Fibroblast of skin of scalp (primary cell): Measurements from ENCODE around the gene METTL26.

ENCODE experiments used
- DNase-seq: peaks from one replicate; pipeline ENCODE4 v3.0.0-alpha.2; 2013

The METTL26 gene

DNA sequence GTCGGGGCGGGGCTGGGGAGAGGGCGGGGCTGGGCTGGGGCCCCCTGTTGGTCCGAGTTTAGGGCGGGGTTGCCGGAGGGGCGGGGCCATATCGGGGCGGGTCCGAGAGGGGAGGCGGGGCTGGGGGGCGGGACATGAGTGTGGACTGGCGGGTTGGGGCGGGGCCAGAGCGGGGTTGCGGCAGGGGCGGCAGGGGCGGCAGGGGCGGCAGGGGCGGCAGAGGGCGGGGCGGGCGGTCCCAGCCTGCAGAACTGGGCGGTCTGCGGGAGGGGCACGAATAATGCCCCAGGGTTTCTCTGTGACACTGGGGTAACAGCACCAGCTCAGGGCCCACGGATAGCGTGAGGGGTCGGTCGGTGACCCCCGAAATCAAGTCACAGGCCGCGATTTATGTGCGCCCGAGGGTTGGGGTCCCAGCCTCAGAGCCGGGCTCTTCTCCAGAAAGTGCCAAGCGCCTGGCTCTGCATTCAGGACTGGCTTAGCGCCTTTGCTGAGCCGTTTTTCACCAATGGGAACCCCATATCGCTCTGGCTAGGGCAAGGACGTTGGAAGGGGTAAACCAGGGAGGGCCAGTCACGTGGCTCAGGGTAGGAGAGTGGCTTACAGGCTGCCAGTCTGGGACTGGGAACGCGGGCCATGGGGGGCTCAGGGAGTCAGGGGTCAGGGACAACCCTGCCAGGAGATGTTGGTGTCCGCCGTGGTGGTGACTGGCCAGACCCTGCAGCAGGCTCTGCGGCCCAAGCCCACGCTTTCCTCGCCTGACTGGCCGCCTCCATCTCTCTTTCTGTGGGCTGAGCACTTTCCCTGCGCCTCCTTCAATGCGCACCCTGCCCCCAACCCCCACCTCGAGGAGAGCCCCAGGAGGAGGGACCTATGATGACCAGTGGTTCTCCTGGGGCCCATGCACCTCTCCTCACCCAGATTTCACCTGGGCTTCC, 1.2 kb upstream of the METTL26 start:
- DNase-seq, result peak; percentile 92

DNA sequence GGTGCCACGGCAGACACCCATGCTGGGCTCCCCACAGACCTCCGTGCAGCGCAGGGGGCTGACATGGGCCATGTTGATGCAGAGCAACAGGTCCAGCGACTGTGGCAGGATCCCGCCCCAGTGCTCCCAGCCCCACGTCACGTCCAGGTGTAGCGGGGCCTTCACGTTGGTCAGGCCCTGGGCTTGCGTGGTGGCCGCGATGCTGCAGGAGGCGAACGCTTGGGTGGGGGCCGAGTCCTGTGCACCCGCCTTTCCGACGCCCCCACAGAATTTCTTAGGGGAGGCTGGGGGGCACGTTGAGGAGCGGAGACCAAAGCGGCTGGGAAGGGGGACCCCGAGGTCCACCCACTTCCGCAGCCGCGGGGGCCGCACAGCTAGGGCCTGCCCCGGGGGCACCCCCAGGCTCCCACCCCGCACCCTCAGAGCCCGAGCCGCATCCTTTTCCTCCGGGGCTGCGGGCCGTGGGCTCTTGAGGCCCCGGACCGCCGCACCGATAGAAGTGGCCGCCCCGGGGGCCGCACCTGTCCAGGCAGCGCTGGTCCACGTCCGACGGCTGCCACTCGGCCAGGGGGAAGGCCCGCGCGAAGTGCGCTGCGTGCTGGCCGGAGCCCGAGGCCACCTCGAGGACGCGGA, 416 bp downstream of the METTL26 start:
- DNase-seq, result no peak

DNA sequence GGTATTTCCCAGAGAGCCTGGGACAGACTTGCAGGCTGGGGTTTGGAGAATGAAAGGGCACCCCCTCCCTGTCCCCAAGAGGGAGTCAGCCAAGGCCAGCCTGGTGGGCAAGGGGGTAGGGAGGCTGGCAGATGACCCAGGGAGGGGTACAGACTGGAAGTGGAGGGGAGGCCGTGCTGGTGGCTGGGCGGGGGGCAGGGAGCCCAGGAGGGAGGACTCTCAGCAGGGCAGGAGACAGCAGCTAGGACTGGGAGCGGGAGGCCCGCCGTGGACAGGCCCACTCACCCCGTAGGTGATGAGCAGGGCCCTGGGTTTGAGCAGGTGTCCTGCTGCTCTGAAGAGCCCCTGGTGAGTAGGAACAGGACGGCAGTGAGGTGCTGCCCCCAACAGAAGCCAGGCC, 1.1 kb downstream of the METTL26 start:
- DNase-seq, result no peak

DNA sequence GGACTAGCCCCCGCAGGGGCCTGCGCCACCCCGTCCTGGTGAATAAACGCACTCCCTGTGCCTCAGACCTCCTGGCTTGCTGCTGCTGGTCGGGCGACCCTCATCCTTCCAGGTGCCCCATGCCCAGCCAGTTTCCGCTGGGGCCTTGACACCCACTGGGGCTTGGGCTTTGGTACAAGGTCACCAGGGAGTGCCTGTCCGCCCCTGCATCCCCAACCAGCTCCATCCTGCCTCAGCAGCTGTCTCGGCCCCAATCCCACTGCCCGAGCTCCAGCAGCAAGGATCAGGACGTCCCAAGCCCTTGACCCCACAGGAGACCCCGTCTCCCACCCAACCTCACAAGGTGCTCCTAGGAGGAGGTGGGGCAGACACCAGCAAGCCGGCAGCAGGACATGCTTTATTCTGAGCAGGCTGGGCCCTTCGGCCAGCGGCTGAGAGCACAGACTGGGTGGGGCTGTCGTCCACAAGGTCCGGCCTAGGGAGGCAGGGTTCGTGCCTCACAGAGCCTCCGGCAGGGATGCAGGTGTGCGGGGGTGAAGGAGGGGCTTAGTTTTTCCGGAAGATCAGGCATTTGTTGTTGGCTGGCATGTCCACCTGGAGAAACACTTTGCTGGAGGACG, 1.9 kb downstream of the METTL26 start:
- DNase-seq, result no peak

DNA sequence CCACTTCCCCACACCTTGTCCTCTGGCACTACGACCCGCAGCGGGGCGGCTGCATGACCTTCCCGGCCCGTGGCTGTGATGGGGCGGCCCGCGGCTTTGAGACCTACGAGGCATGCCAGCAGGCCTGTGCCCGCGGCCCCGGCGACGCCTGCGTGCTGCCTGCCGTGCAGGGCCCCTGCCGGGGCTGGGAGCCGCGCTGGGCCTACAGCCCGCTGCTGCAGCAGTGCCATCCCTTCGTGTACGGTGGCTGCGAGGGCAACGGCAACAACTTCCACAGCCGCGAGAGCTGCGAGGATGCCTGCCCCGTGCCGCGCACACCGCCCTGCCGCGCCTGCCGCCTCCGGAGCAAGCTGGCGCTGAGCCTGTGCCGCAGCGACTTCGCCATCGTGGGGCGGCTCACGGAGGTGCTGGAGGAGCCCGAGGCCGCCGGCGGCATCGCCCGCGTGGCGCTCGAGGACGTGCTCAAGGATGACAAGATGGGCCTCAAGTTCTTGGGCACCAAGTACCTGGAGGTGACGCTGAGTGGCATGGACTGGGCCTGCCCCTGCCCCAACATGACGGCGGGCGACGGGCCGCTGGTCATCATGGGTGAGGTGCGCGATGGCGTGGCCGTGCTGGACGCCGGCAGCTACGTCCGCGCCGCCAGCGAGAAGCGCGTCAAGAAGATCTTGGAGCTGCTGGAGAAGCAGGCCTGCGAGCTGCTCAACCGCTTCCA, 2.6 kb downstream of the METTL26 start:
- DNase-seq, result no peak

DNA sequence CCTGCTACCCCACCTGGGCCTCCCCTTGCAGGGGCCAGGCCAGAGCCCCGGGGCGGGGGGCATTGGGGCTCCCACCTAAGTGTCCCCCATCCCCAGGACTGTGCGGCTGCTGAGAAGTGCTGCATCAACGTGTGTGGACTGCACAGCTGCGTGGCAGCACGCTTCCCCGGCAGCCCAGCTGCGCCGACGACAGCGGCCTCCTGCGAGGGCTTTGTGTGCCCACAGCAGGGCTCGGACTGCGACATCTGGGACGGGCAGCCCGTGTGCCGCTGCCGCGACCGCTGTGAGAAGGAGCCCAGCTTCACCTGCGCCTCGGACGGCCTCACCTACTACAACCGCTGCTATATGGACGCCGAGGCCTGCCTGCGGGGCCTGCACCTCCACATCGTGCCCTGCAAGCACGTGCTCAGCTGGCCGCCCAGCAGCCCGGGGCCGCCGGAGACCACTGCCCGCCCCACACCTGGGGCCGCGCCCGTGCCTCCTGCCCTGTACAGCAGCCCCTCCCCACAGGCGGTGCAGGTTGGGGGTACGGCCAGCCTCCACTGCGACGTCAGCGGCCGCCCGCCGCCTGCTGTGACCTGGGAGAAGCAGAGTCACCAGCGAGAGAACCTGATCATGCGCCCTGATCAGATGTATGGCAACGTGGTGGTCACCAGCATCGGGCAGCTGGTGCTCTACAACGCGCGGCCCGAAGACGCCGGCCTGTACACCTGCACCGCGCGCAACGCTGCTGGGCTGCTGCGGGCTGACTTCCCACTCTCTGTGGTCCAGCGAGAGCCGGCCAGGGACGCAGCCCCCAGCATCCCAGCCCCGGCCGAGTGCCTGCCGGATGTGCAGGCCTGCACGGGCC, 3.4 kb downstream of the METTL26 start:
- DNase-seq, result no peak

DNA sequence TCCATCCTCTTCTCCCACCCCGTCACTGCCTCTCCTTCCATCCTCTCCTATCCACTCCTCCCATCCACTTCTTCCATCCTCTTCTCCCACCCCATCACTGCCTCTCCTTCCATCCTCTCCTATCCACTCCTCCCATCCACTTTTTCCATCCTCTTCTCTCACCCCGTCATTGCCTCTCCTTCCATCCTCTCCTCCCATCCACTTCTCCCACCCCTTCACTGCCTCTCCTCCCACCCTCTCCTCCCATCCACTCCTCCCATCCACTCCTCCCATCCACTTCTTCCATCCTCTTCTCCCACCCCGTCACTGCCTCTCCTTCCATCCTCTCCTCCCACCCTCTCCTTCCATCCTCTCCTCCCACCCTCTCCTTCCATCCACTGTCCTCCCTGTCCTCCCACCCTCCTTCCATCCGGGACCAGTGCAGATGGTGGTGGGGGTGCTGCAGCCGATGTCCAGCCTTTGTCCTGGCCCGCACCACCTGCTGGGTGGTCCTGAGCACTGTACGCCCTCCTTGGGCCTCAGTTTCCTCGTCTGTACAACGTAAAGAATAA, 4.2 kb downstream of the METTL26 start:
- DNase-seq, result no peak

DNA sequence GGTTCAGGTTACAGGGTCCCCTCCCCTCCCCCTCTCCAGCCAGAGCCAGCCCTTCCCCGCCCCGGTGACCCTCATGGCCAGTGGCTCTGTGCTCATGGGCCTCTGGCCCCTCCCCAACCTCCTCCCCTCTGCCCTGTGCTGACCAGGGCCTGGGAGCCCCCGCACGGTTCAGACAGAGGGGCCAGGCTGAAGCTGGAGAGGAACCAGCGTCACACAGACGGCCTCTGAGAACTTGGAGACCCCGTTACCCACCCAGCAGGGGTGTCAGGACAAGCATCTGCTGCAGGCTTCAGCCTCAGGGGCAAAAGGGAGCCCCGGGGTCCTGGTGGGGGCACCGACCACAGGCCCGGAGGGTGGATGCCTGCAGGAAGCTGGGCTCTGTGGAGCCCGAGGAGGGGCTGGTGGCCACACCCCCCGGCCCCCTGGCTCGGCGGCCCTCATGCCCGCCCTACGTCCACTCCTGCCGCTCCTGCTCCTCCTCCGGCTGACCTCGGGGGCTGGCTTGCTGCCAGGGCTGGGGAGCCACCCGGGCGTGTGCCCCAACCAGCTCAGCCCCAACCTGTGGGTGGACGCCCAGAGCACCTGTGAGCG, 5.2 kb downstream of the METTL26 start, which contains the start of gene WFIKKN1:
Gene WFIKKN1, plus strand, starts transcription at position 171 of the 591 bp plus-strand sequence. Its CDS starts 269 bp downstream, at position 440.
- DNase-seq, result no peak

DNA sequence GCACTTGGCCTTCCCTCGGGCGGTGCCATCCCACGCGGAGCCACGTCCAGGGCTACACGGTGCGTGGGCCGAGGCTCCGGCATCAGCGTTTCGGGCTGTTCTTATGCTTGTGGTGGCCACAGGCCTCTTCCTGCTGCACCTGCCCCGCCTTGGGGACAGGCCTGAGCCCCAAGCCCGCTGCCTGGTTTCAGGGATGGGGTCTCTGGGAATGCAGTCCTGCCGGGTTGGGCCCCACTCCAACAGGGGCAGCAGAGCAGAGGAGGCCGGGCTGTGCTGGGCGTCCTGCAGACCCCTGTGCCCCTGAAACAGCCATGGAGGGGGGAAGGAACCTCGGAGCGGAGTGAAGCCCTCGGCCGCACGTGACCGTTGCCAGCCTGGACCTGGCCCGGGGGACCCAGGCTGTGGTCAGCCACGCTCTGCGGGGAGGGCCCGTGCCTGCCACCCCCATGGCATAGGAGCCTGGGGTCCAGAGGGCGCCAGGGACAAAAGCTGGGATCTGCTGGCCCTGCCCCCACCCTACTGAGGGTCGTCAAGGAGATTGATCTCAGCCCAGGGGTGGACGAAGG, 5.8 kb downstream of the METTL26 start:
- no peak for DNase-seq

DNA sequence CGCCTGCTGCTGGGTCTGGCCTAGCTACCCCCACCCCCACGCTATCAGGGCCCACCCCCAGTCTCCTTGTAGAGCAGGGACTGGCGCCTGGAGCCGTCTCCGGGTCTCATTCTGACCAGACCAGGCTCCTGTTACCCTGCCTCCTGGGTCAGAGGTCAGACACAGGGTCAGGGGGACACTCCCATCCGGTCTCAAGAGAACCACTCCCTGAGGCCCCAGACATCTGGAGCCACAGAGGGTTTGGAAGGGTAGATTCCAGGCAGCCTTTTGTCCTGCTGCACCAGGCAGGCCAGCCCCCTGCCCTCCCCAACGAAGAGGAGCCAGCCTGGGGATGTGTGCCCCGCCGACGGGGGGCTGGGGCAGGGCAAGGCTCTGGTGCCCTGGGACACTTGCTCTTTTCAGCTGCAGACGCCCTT, 6.3 kb downstream of the METTL26 start:
- DNase-seq, result no peak

DNA sequence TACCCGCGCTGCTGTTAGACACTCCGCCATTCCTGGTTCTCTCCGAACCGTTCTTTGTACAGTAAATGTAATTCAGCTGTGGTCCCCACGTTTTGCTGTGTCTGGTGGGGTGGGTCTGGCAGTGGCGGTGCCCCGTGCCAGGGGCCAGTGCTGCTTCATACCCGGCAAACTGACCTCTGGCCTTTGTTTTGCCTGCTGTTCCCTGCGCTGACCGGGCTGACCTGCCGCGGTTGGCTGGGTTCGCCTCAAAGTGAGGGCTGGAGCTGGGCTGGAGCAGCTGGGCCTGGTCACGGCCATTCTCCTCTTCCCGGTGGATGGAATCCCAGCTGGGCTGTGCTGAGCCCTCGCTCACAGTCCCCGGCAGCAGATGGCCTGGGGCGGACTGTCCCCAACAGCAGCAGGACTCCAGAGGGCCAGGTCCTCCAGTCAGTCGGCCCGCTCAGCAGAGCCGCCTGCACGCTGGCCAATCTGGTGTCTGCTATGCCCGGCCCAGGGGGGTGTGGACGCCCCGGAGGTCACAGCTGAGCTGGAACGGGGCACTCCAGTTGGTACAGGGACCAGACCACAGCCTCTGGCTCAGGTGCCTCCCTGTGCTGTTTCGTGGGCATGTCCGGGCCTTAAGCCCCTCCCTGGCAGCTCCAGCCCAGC, 6.8 kb downstream of the METTL26 start:
- DNase-seq, result no peak

DNA sequence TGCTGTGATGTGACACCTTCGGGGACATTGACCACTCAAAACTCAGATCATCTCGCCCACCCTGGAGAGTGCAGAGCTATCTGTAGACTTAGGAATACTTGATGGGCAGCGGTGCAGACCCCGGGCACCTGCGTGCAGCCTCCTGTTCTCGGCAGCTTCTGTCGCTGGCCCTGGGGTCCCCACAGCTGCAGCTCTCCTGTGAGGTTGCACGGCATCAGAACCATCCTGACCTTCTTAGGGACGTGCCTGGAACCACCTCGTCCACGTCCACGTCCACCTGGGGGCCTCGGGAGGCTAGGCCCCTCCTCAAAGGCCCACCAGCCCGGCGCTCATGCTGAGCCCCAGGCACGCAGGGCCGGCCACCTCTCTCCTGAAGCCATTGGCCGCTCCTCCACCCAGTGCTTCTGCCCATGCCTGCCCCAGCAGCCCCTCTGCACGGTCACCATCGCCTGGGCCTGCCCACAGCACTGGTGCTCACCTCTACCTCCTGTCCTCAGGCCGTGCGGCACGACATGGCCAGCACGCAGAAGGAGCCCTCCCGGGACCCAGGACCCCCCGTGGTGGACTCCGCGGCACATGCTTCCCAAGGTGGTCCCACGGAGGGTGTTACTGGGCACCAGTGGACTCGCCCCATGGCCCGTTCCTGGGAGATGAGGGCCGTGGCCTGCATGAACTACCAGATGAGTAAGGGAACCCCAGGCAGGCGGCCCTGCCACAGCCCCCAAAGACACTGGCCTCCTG, 7.6 kb downstream of the METTL26 start:
- DNase-seq, result no peak

DNA sequence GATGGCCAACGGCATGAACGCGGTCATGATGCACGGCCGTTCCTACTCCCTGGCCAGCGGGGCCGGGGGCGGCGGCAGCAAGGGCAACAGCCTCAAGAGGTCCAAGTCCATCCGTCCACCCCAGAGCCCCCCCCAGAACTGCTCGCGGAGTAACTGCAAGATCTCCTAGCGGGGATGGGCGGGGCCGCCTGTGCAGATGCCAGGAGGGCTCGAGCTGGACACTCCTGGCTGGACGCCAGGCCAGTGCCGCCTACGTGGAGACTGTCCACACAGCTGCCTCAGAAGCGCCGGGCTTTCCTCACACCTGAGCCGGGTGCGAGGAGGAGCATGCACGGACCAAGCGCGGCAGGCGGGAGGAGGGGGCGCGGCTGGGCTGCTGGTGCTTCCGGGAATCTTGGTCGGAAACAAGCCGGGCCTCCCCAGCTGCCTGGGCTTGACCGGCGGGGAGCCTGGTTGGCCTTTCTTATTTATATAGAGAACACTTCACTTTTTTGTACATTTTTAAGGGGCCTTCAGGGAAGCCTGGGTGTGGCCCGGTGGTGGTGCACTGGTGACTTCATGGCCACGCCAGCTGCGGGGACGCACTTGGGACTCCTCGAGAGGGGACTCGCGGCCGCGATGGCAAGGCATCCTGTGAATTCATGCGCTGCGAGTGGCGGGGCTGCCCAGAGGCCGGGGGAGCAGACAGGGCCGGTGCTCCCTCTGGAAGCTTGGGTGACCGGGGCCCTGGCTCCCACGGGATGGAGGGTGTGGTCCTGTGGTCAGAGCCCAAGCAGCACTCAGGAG, 8.5 kb downstream of the METTL26 start:
- no peak for DNase-seq

DNA sequence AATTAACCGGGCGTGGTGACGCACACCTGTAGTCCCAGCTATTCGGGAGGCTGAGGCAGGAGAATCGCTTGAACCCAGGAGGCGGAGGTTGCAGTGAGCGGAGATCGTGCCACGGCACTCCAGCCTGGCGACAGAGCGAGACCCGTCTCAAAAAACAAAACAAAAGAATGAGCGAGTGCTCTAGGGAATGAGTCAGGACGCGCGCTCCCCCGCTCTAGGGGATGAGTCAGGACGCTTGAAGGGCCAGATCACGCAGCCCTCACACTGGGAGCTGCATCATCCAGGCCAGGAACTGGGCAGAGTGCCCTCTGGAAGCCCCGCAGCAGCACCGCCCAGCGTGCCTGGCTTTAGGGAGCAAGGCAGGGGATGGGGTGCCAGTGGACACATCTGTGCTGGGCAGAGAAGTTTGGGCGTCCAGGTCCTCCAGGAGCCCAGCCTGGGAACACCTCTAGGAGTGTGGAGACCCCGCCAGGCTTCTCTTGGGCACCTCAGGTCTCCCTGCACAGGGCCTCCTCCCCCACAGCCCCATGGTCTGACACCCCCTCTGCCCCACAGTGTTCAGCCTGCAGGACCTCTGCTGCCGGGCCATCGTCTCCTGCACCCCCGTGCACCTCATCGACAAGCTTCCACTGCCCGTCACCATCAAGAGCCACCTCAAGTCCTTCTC, 9.2 kb downstream of the METTL26 start:
- DNase-seq, result peak; percentile 95

DNA sequence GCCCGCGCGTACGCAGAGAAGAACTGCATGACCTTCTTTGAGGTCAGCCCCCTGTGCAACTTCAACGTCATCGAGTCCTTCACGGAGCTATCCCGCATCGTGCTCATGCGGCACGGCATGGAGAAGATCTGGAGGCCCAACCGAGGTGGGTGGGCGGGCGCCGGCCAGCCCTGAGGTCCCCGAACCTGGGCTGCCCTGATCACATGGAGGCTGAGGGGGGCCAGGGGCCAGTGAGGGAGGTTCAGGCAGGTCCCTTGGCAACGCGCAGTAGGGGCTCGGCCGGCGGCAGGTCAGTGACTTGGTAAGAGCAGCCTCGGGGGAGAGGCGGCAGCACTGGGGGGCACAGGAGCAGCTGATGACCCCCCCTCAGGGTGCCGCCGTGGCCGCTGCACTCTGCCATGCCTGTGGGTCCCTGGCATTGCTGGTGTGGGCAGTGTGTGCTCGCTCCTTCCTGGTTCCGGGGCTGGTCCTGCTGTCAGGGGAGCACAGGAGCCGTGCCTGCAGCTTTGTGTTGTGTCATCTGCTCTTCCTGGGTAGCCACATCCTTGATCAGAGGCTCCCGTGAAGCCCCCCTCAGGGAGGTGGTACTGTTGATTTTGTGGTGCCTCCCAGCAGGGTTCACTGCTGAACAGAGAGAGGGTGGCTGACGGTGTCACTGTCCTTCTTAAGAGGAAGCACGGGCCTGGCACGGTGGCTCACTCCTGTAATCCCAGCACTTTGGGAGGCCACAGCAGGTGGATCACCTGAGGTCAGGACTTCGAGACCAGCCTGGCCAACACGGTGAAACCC, 9.9 kb downstream of the METTL26 start:
- no peak for DNase-seq

DNA sequence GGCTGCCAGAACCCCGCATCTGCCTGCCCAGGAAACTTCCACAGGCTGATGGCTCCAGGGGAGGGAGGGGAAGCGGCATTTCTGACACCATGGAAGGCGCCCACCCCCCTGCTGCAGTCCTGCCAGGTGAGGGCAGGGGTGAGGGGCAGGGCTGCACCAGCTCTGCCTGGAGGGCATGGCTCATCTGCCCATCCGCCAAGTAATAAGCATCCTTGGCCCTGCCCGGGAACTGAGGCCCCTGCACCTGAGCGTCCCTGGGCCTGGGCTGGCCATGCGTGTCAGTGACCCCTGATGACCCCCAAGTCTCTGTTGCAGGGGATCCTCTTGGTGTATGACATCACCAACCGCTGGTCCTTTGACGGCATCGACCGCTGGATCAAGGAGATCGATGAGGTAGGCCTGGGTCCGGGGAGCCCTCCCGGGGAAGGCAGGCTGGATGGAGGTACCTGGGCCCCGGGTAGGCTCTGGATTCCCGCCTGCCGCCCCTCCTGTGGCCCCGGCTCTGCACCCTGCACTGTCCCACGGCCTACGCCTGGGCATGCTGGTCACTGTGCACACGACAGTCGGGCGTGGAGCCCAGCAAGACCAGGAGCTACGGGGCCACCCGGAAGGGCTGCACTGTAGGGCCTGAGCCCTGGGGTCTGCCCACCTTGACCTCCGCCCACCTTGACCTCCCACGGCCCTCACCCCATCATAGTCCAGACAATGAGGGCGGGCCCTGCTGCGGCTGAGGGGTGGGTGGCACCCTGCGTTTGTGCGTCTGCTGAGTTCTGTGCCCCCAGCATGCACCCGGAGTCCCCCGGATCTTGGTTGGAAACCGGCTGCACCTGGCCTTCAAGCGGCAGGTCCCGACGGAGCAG, 10.8 kb downstream of the METTL26 start:
- no peak for DNase-seq
